ENCODE results near the gene IFNW1.
"Not testable (repeated sequence)": the region's sequence is repeated elsewhere in the genome, so short reads cannot be mapped to it uniquely, and the experiment has no call there.

IFNW1 gene
- total RNA-seq: 0 reads per million in 2 donors

DNA sequence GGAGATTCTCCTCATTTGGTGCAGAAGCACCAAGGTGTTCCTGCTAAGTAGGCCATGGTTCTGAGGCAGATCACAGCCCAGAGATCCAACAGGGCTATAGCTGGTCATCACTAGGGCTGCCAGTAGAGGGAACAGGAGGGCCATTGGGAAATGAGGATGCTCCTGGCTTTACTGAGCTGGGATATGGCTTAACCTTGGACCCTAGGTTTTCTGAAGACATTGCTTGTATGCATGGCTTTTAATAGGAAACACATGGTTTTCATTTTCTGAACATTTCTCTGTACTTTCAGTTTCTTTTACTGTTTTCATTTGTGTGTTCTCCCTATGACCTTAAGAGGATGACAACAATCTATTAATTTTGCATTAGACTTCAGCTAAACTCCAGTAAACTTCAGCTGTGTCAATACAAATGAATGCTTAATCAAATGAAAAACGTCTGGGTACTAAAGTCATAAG is at the start of gene IFNW1:
TSS of gene IFNW1 (minus strand) at position 406 of the 456 bp plus-strand sequence. CDS start at position 144, 262 bp downstream.
- DNase-seq: no peak

DNA sequence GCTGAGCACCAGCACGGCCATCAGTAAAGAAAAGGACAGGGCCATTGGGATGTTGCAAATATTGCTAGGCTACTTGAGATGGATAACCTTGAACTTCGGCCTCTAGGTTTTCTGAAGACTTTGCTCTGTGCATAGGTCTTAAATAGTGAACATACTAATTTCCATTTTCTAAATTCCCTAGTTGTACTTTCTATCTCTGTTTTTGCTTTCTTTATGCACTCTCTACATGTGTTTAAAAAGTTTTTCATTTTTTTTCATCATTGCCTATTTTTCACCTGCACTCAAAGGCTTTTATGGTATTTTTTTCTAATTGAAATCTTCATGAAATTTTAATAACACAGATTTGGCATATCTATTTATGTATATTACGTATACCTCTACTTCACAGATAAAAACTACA is 45.9 kb upstream of the IFNW1 start, which contains the start of gene IFNA4:
TSS of gene IFNA4 (minus strand) at position 101 of the 400 bp plus-strand sequence. CDS start at position 45, 56 bp downstream.
- not testable (repeated sequence) for DNase-seq

DNA sequence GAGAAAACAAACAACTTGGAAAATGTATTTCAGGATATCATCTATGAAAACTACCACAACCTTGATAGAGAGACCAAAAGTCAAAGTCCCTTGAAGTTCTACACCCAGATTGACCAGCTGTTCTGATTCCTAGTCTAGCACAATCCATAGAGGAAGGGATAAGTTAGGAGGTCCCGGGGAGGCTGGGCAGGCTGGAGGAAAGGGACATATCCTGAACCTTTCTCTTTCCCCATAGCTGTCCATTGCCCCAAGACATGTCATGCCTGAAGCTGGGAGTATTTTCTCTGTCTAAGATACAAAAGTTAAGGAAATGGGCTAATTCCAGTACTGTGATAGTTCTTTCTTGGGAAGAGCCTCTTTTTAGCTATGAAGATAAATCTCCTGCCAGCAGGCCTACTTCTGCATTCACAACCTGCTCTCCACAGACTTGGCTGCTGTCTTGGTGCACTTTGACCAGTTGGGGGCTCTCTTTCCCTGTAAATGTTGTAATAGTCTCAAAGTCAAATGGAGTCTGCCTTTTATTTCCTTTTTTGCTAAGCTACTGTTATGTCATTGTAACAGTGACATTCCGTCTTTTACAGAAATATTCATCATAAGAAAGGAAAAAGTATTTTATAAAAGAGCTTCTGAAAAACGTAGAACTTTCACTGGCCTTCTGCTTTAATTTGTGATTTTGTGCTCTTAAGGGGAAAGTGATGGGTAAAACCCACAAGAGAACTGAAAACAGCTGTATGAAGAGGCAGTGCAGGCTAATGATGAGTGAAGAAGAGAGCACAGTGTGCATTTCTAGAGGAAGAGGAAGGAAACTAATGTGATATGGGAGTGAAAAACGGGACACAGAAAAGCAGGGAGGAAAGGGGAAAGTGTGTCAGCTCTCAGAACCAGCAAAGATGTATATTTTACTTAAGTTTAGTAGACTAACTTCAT is 41.4 kb upstream of the IFNW1 start:
- not testable (repeated sequence) for DNase-seq

GRCh38 chr9:21174671-21175070 is 33.0 kb upstream of the IFNW1 start:
- no peak for DNase-seq

DNA sequence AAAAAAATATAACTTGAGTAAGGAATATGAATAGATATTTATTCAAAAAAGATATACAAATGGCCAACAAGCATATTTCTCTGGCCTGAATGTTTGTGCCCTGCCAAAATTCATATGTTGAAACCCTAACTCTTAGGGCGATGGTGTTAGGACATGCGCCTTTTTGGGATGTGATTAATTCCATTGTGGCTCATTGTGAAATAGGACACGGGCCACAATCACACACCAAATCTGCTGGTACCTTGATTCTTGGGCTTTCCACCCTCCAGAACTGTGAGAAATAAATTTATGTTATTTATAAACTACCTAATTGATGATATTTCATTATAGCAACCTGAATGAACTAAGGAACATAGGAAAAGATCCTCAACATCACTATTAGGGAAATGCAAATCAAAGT is 30.5 kb upstream of the IFNW1 start:
- DNase-seq: no peak

DNA sequence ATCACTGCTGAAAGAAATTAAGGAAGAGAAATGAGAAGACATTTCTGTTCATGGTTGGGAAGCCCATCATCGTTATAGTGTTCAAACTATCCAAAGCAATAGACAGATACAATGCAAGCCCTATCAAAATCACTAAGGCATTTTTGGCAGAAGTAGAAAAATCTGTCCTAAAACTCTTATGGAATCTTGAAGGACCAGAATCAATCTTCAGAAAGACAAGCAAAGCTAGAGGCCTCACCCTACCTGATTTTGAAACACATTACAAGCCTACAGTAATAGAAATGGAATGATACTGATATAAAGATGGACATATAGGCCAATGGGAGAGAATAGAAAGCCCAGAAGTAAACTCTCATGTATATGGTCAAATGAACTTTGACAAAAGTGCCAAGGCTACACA is 29.7 kb upstream of the IFNW1 start:
- no peak for DNase-seq

DNA sequence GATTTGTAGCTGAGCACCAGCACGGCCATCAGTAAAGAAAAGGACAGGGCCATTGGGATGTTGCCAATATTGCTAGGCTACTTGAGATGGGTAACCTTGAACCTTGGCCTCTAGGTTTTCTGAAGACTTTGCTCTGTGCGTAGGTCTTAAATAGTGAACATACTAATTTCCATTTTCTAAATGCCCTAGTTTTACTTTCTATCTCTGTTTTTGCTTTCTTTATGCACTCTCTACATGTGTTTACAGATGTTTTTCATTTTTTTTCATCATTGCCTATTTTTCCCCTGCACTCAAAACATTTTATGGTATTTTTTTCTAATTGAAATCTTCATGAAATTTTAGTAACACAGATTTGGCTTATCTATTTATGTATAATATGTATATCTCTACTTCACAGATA is 24.9 kb upstream of the IFNW1 start, which contains the start of gene IFNA21:
TSS of gene IFNA21 (minus strand) at position 101 of the 400 bp plus-strand sequence. CDS start at position 53, 48 bp downstream.
- DNase-seq: not testable (repeated sequence)

DNA sequence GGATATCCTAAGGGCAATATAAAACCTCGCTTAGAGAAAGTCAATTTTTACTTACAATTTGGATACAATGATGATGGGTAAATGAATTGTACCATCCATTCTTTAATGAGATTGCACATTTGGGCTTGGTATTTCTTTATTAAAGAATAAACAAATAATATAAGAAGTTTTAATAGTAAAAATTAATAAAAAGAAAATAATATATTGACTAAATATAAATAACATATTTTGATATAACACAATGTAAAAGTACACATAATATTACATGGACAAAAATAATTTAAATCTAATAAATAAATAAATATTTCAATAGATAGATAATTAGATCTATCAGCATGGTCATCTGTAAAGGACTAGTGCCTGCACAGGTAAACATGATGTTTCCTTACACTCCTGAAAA is 23.9 kb upstream of the IFNW1 start:
- no peak for DNase-seq

- DNase-seq: no peak
Observed at GRCh38 chr9:21160178-21160577, 18.5 kb upstream of the IFNW1 start.

DNA sequence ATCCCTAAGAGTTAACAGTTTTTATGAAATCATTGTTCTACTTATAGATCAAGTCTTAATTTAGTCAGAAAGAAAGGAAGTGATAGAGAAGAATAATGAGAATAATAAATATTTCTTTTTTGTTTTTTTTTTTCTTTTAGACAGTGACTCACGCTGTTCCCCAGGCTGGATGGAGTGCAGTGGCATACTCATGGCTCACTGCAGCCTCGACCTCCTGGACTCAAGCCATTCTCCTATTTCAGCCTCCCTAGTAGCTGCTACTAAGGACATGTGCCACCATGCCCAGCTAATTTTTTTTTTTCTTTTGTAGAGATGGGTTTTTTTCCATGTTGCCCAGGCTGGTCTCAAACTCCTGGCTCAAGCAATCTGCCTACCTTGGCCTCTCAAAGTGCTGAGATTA is 13.9 kb upstream of the IFNW1 start:
- DNase-seq: no peak

DNA sequence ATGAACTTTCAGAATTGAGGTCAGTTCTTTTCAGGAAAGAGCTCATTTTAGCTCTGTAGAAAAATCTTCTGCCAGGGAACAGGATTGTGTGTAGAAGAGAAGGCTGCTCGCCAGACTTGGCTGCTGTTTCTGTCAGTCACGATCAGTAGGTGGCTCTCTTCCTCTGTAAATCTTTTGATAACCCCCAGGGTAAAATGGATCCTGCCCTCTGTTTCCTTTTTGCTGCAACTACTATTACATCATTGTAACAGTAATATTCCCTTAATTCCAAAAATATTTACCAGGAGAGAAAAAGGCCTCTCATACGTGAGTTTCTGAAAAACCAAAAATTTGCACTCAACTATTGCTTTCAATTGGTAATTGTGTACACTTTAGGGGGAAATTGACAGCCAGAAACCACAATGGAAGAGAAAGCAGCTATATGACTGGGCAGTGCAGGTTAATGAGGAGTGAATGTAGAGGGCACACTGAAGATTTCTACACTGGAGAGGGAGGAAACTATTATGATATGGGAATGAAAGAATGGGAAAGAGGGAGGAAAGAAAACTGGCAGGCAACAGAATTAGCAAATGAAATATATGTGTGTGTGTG is 12.5 kb upstream of the IFNW1 start:
- no peak for DNase-seq

GRCh38 chr9:21153336-21154017 is 11.8 kb upstream of the IFNW1 start:
- DNase-seq: no peak

- no peak for DNase-seq
Observed at GRCh38 chr9:21144603-21145002, 3.0 kb upstream of the IFNW1 start.

DNA sequence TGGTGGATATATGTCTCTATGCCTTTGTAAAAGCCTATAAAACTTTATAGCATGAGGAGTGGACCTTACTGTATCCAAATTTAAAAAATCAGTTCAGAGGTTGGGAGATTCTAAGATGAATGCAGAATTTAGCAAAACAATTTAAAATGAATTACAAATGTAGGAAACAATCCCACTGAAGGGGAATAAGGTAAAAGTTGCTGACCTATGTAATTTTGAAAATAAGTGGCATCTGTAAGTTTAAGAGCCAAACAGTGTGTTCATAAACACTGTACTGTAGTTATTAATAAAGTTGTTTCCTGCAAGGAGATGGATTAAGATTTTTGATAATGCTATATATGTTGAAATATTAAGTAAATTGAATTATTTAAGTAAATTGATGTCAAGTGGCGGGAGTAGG is 4.6 kb downstream of the IFNW1 start:
- DNase-seq: no peak

- DNase-seq: no peak
Observed at GRCh38 chr9:21135736-21136135, 5.9 kb downstream of the IFNW1 start.

DNA sequence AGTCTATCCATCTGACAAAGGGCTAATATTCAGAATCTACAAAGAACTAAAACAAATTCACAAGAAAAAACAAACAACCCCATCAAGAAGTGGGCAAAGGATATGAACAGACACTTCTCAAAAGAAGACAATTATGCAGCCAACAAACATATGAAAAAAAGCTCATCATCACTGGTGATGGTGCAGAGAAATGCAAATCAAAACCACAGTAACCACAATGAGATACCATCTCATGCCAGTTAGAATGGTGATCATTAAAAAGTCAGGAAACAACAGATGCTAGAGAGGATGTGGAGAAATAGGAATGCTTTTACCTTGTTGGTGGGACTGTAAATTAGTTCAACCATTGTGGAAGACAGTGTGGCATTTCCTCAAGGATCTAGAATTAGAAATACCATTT is 13.4 kb downstream of the IFNW1 start:
- DNase-seq: not testable (repeated sequence)

- DNase-seq: no peak
Observed at GRCh38 chr9:21121595-21122251, 19.9 kb downstream of the IFNW1 start.

DNA sequence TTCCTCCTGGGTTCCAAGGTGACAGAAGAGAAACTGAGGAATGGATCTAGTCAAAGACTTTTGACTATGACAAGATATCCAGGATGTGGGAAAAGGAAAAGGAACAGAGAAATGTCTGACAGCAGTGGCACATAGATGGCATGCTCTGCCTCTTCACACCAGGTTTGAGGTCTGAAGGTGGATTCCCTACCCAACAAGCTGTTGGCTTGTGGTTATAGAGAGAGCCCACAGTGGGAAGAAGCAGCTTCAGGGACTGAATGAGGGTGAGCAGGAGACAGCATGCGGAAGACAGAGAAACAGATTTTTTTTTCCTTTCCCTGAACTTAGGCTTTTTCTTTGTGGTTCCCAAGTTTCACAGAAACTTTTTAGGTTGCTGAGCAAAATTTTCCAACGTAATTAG is 20.6 kb downstream of the IFNW1 start:
- DNase-seq: no peak

GRCh38 chr9:21119093-21119770 is 22.4 kb downstream of the IFNW1 start:
- no peak for DNase-seq

DNA sequence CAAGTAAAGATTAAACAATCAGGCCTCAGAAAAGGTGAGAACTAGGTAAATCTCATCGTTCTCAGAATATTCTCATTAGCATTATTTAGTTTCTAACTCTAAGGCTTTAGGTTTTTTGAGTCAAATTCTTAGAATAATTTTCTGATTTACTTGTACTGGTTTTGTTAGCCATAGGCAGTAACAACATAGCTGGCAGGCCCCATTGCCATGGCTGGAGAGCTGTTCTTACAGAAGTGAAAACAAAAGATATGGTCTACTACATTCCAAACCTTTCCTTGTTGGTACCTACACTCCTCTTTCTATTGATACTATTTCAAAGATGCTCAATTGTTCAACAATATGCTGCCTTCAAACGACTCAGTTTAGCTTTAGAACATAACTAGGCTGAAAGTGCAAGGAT is 27.3 kb downstream of the IFNW1 start:
- DNase-seq: no peak

GRCh38 chr9:21110708-21111576 is 30.7 kb downstream of the IFNW1 start:
- DNase-seq: no peak

Measured in activated gamma-delta T cell (primary cell).